HUES48 (cell line): ENCODE results near the gene ABCD2.
"Not testable (repeated sequence)": the region's sequence is repeated elsewhere in the genome, so short reads cannot be mapped to it uniquely, and the experiment has no call there.

ENCODE experiments used
- H3K27ac ChIP-seq: one replicate; pipeline ENCODE4 v1.7.0; 2013; ENCODE audit warnings: low read depth, low read length, inconsistent platforms
- H3K27me3 ChIP-seq: 2 replicates; pipeline ENCODE4 v1.6.1; 2013; ENCODE audit warnings: mild to moderate bottlenecking, low read length; ENCODE audit not compliant: control insufficient read depth, insufficient read depth
- H3K36me3 ChIP-seq: 2 replicates; pipeline ENCODE4 v1.6.1; 2013; ENCODE audit warnings: low read length; ENCODE audit not compliant: control insufficient read depth, insufficient read depth
- H3K4me1 ChIP-seq: 2 replicates; pipeline ENCODE4 v1.6.1; 2013; ENCODE audit warnings: mild to moderate bottlenecking, low read length; ENCODE audit not compliant: control insufficient read depth, insufficient read depth
- H3K4me3 ChIP-seq: 2 replicates; pipeline ENCODE4 v1.5.1; 2013; ENCODE audit warnings: mild to moderate bottlenecking, low read depth, low read length
- H3K9ac ChIP-seq: 2 replicates; pipeline ENCODE4 v1.6.1; 2013; ENCODE audit warnings: mild to moderate bottlenecking, low read depth, low read length, moderate library complexity
- H3K9me3 ChIP-seq: 2 replicates; pipeline ENCODE4 v1.6.1; 2013; ENCODE audit warnings: low read length; ENCODE audit not compliant: control insufficient read depth, insufficient read depth

The ABCD2 gene

DNA sequence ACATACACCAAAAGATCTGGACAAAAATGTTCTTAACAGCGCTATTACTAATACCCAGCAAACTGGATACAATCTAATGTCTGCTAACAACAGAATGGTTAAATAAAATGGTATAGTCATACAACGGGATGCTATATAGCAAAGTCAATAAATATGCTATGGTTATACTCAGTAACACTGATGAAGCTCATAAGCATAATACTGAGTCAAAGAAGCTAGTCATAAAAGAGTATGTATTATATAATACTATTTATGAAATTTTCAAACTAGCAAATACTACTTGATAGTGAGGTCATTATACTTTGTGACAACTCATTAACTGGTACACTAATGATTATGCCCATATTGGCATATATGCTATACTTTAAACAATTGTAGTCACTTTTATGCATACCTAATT, 7.4 kb downstream of the ABCD2 start:
- Histone ChIP-seq H3K4me3 (no peak overlapping the region), H3K36me3 (no peaks in the 10 kb centered on the region), H3K27ac (no peak overlapping the region), H3K27me3 (no peaks in the 10 kb centered on the region), H3K9me3 (no peaks in the 10 kb centered on the region), H3K4me1 (no peaks in the 10 kb centered on the region), H3K9ac (no peak overlapping the region)

DNA sequence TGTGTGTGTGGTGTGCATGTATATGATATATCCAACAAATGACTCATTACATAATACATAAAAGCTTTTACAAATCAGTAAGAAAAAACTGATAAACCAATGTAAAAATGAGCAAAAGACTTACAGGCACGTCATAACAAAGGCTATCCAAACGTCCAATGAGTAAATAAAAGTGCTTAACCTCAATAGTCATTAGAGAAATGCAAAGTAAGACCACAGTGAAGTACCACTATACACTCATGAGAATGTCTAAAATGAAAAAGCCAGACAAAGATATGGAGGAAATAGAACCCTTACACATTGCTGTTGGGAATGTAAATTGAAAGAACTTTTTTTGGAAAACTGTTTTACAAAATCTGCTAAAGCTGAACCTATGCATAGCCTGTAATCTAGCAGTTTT, 7.8 kb downstream of the ABCD2 start:
- Histone ChIP-seq H3K4me1 (no peaks in the 10 kb centered on the region), H3K4me3 (no peak overlapping the region), H3K9me3 (no peaks in the 10 kb centered on the region), H3K27ac (no peak overlapping the region), H3K9ac (no peak overlapping the region), H3K27me3 (no peaks in the 10 kb centered on the region), H3K36me3 (no peaks in the 10 kb centered on the region)

- Histone ChIP-seq H3K9ac (no peak overlapping the region), H3K4me3 (no peak overlapping the region), H3K9me3 (no peaks in the 10 kb centered on the region), H3K36me3 (no peaks in the 10 kb centered on the region), H3K27ac (no peak overlapping the region), H3K27me3 (no peaks in the 10 kb centered on the region), H3K4me1 (no peaks in the 10 kb centered on the region; the same call in 1 of the 2 replicates)
Observed at GRCh38 chr12:39610436-39611025, 9.1 kb downstream of the ABCD2 start.

DNA sequence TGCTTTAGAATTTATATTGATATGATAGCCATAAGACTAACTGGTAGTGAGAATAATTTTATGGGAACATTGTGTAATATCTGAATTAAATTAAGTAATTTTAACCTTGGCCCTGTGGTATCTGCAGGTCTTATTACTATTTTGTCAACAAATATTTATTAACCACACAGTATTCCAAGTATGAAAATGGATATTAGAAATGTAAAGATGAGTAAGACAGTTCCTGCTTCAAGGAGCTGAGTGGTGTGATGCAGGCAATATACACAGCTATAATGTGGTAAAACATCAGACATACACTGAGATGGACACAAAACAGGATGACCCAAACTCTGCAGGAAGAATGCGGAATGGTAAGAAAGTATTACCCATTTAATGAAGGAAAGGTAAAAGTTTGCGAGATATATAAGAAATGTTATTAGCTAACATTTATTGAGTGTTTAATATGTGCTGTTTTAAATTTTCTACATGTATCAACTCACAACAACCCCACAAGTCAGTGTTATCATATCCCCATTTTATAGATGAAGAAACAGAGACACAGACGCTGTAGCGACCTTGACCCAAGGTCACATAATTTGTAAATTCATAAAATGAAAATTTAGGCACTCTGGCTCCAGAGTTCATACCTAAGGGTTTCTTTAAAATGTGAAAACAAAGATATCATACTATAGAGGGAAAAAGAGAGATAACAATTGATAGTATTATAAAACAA, 12.7 kb downstream of the ABCD2 start:
- H3K27me3 ChIP-seq: no peaks in the 10 kb centered on the region
- no peaks in the 10 kb centered on the region for H3K9me3 ChIP-seq
- no peak overlapping the region for H3K4me3 ChIP-seq
- no peak overlapping the region for H3K27ac ChIP-seq
- H3K4me1 ChIP-seq: no peaks in the 10 kb centered on the region; the same call in 1 of the 2 replicates
- no peak overlapping the region for H3K9ac ChIP-seq
- H3K36me3 ChIP-seq: no peaks in the 10 kb centered on the region

DNA sequence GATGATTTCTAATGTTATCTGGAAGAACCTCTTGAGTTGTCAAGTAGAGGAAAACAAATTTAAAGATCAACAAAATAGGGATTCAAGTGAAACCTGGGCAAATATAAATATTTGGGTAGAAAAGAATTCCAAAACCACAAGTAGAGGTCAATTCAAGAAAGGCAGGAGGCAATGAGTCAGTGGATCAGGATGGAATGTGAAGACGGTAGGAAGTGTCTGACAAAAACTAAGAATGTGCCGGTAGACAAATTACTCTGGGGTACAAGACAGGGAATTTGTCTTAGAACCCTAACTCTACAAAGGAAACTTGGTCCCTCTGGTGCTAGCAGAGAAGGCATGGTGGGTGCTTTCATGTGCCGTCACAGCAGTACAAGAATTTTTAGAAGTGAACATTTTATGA, 13.6 kb downstream of the ABCD2 start:
- no peaks in the 10 kb centered on the region for H3K36me3 ChIP-seq
- no peaks in the 10 kb centered on the region for H3K9me3 ChIP-seq
- peak overlapping the region; percentile 31 for H3K27ac ChIP-seq
- no peaks in the 10 kb centered on the region for H3K27me3 ChIP-seq
- H3K9ac ChIP-seq: no peak overlapping the region
- no peaks in the 10 kb centered on the region; the same call in 1 of the 2 replicates for H3K4me1 ChIP-seq
- H3K4me3 ChIP-seq: no peak overlapping the region

GRCh38 chr12:39605501-39605900, 14.1 kb downstream of the ABCD2 start:
- Histone ChIP-seq H3K4me3 (no peak overlapping the region), H3K4me1 (no peaks in the 10 kb centered on the region; the same call in 1 of the 2 replicates), H3K36me3 (no peaks in the 10 kb centered on the region), H3K27ac (peak overlapping the region; percentile 31), H3K9me3 (no peaks in the 10 kb centered on the region), H3K27me3 (no peaks in the 10 kb centered on the region), H3K9ac (no peak overlapping the region)

DNA sequence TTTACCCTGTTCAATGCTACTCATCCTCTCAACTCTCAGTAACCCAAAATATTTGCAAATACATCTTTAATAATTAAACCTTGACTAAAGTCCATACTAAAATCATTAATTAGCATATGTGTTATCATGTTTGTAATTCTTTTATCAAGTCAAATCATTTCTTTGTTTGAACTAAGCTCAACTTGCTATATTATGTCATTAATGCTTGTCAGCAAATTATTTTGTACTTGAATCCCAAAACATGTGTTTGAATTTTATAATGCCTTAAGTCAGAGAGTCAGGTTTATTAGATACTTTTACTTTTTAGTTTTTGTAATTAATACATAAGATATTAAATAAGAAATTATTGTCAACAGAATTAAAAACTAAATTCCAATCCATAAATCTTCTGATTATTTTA, 16.5 kb downstream of the ABCD2 start:
- no peak overlapping the region for H3K4me3 ChIP-seq
- no peaks in the 10 kb centered on the region for H3K9me3 ChIP-seq
- no peaks in the 10 kb centered on the region for H3K36me3 ChIP-seq
- no peak overlapping the region for H3K27ac ChIP-seq
- no peak overlapping the region for H3K9ac ChIP-seq
- H3K4me1 ChIP-seq: no peaks in the 10 kb centered on the region; the same call in 1 of the 2 replicates
- H3K27me3 ChIP-seq: no peaks in the 10 kb centered on the region

- H3K4me1 ChIP-seq, H3K9me3 ChIP-seq, H3K27ac ChIP-seq, H3K9ac ChIP-seq, H3K4me3 ChIP-seq, H3K36me3 ChIP-seq, H3K27me3 ChIP-seq: not testable (repeated sequence)
Observed at GRCh38 chr12:39601951-39602350, 17.7 kb downstream of the ABCD2 start.

- no peaks in the 10 kb centered on the region for H3K4me1 ChIP-seq
- H3K36me3 ChIP-seq: no peaks in the 10 kb centered on the region
- no peak overlapping the region for H3K4me3 ChIP-seq
- H3K27me3 ChIP-seq: no peaks in the 10 kb centered on the region
- H3K9me3 ChIP-seq: no peaks in the 10 kb centered on the region
- H3K27ac ChIP-seq: no peak overlapping the region
- no peak overlapping the region for H3K9ac ChIP-seq
Observed at GRCh38 chr12:39595928-39596327, 23.7 kb downstream of the ABCD2 start.

DNA sequence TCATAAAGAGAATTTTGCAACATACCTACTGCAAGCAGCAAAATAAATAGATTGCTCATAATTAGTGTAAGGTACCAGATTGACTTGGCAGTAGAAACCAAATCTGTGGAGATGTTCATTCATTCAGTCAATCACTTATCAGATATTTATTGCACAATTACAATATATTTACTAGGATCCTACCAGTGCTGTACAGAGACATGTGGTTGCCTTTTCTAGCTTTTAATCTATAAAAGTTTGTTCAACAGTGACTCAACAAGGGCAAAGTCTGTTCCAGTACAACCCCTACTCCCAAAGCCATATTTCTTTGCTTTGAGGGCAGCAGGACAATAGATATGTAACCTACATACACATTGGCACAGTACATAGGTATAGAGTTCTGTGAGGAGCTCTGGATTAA, 27.3 kb downstream of the ABCD2 start:
- Histone ChIP-seq H3K4me3 (no peak overlapping the region), H3K36me3 (no peaks in the 10 kb centered on the region), H3K9me3 (no peaks in the 10 kb centered on the region), H3K9ac (no peak overlapping the region), H3K27ac (no peak overlapping the region), H3K27me3 (no peaks in the 10 kb centered on the region), H3K4me1 (no peaks in the 10 kb centered on the region)

GRCh38 chr12:39588348-39588747, 31.3 kb downstream of the ABCD2 start:
- no peaks in the 10 kb centered on the region for H3K4me1 ChIP-seq
- no peak overlapping the region for H3K9ac ChIP-seq
- no peak overlapping the region for H3K4me3 ChIP-seq
- H3K27me3 ChIP-seq: no peaks in the 10 kb centered on the region
- H3K9me3 ChIP-seq: no peaks in the 10 kb centered on the region
- no peak overlapping the region for H3K27ac ChIP-seq
- no peaks in the 10 kb centered on the region for H3K36me3 ChIP-seq
